PC-9 (cell line): ENCODE data around the gene ITSN2. TPM values are rescaled to one million over a fixed set of nuclear protein-coding genes. Genes with fewer than 3 reads are reported as not detected.

Experiments used
- BruUV-seq: library from RNA; stranded (reverse); fragments of 400-500 nt; replicated peaks from 2 replicates; lab custom pipeline; 2021; lab: Mats Ljungman, UMichigan
- CTCF ChIA-PET: fragments of 300-600 bp; sonication (Branson Sonifier 250); formaldehyde crosslinking; loops from one replicate; lab custom pipeline; 2022; ENCODE audit warnings: antibody characterized with exemption; lab: Charles Lee
- POLR2A ChIA-PET: fragments of 300-600 bp; sonication (Branson Sonifier 250); formaldehyde crosslinking; loops from one replicate; lab custom pipeline; 2022; ENCODE audit warnings: antibody characterized with exemption; ENCODE audit not compliant: unreplicated experiment; lab: Charles Lee
- DNase-seq, 2 experiments: peaks; one replicate each; pipeline versions ENCODE4 v3.0.0 to v3.0.0-alpha.2; 2015 to 2022; ENCODE audit warnings: mixed read lengths in 1 of 2
- H2AFZ ChIP-seq: fragments of 200-600 bp; sonication (generic); 2 replicates; pipeline ENCODE4 v1.8.1; 2017; ENCODE audit warnings: antibody characterized with exemption
- H3F3A ChIP-seq: fragments of 200-600 bp; sonication (generic); 2 replicates; pipeline ENCODE4 v1.8.1; 2017; ENCODE audit warnings: antibody characterized with exemption, mild to moderate bottlenecking, low read depth; ENCODE audit not compliant: insufficient read depth
- H3K27ac ChIP-seq: fragments of 200-600 bp; sonication (generic); 2 replicates; pipeline ENCODE4 v1.6.1; 2016; ENCODE audit warnings: mixed run types
- H3K27me3 ChIP-seq: fragments of 200-600 bp; sonication (generic); 2 replicates; pipeline ENCODE4 v1.6.1; 2016; ENCODE audit warnings: low read depth, mixed run types; ENCODE audit not compliant: insufficient read depth
- H3K36me3 ChIP-seq: fragments of 200-600 bp; sonication (generic); 2 replicates; pipeline ENCODE4 v1.6.1; 2016; ENCODE audit warnings: low read depth, mixed run types
- H3K4me1 ChIP-seq: fragments of 200-600 bp; sonication (generic); replicated peaks from 2 replicates; pipeline ENCODE4 v1.6.1; 2016; ENCODE audit warnings: mixed run types; ENCODE audit not compliant: insufficient read depth
- H3K4me2 ChIP-seq: fragments of 200-600 bp; sonication (generic); 2 replicates; pipeline ENCODE4 v1.6.1; 2017; ENCODE audit warnings: mixed run types
- H3K4me3 ChIP-seq: fragments of 200-600 bp; sonication (generic); 2 replicates; pipeline ENCODE4 v1.6.1; 2016; ENCODE audit warnings: mixed run types
- H3K79me2 ChIP-seq: fragments of 200-600 bp; sonication (generic); 2 replicates; pipeline ENCODE4 v1.6.1; 2017; ENCODE audit warnings: low read depth, mixed run types
- H3K9me2 ChIP-seq: fragments of 200-600 bp; sonication (generic); 2 replicates; pipeline ENCODE4 v1.8.1; 2017; ENCODE audit warnings: mild to moderate bottlenecking; ENCODE audit not compliant: insufficient read depth
- H3K9me3 ChIP-seq: fragments of 200-600 bp; sonication (generic); 2 replicates; pipeline ENCODE4 v1.8.1; 2016; ENCODE audit warnings: low read depth; ENCODE audit not compliant: insufficient read depth
- H4K20me1 ChIP-seq: fragments of 200-600 bp; sonication (generic); 2 replicates; pipeline ENCODE4 v1.8.1; 2017; ENCODE audit not compliant: insufficient read depth
- EZH2 ChIP-seq: fragments of 200-600 bp; sonication (generic); IDR thresholded peaks from 2 replicates; pipeline ENCODE4 v1.8.0; 2017; ENCODE audit warnings: antibody characterized with exemption, low read depth
- intact Hi-C: fragments of 100-400 bp; cut with micrococcal nuclease; formaldehyde crosslinking; loops from one replicate; pipeline ENCODE4 v1.10.0; 2022; ENCODE audit not compliant: unreplicated experiment
- total RNA-seq: library from RNA; stranded (reverse); gene quantifications from 2 replicates; pipeline ENCODE4 v1.2.3, GENCODE V29; 2021
- TF ChIP-seq, protein P1 (sequence below): fragments of 200-600 bp; sonication (generic); conservative IDR thresholded peaks from 2 replicates; pipeline ENCODE4 v1.6.1; 2017; ENCODE audit warnings: mixed run types, antibody characterized with exemption, mild to moderate bottlenecking, moderate library complexity

Gene ITSN2
- total RNA-seq, 1 experiment from 2014 or later = 28.4 TPM

DNA sequence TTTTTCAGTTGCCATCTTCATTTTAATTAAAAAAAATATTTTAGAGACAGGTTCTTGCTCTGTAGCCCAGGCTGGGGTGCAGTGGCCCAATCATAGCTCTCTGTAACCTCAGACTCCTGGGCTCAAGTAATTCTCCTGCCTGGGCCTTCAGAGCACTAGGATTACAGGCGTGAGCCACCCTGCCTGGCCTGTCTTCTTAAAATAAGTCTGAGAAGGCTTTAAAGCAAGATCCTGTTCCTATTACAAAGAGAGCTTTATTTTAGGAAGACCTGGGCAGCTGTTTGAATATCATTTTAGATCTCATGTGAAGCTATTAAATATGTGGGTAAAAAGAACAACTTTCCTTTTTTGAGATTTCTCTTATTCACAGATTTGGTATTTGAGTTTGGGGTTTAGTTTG is 184.0 kb downstream of the ITSN2 start:
- POLR2A ChIA-PET = no interaction called here
- H4K20me1 ChIP-seq = no peaks in the 10 kb centered on the region
- no peaks in the 10 kb centered on the region for H3F3A ChIP-seq
- H3K9me2 ChIP-seq = no peaks in the 10 kb centered on the region
- H3K9me3 ChIP-seq = no peaks in the 10 kb centered on the region
- H3K27ac ChIP-seq = no peak overlapping the region
- intact Hi-C loops = no loop called here
- DNase-seq = no peak
- H3K27me3 ChIP-seq = no peaks in the 10 kb centered on the region
- CTCF ChIA-PET = no interaction called here
- H3K4me1 ChIP-seq = no peaks in the 10 kb centered on the region
- TF ChIP-seq, protein P1, sequence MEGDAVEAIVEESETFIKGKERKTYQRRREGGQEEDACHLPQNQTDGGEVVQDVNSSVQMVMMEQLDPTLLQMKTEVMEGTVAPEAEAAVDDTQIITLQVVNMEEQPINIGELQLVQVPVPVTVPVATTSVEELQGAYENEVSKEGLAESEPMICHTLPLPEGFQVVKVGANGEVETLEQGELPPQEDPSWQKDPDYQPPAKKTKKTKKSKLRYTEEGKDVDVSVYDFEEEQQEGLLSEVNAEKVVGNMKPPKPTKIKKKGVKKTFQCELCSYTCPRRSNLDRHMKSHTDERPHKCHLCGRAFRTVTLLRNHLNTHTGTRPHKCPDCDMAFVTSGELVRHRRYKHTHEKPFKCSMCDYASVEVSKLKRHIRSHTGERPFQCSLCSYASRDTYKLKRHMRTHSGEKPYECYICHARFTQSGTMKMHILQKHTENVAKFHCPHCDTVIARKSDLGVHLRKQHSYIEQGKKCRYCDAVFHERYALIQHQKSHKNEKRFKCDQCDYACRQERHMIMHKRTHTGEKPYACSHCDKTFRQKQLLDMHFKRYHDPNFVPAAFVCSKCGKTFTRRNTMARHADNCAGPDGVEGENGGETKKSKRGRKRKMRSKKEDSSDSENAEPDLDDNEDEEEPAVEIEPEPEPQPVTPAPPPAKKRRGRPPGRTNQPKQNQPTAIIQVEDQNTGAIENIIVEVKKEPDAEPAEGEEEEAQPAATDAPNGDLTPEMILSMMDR = no peak
- BruUV-seq = no TSS peak
- no peak overlapping the region for H2AFZ ChIP-seq
- no peak overlapping the region for H3K4me3 ChIP-seq
- H3K4me2 ChIP-seq = no peak overlapping the region
- H3K36me3 ChIP-seq = no peaks in the 10 kb centered on the region
- no peaks in the 10 kb centered on the region for H3K79me2 ChIP-seq

DNA sequence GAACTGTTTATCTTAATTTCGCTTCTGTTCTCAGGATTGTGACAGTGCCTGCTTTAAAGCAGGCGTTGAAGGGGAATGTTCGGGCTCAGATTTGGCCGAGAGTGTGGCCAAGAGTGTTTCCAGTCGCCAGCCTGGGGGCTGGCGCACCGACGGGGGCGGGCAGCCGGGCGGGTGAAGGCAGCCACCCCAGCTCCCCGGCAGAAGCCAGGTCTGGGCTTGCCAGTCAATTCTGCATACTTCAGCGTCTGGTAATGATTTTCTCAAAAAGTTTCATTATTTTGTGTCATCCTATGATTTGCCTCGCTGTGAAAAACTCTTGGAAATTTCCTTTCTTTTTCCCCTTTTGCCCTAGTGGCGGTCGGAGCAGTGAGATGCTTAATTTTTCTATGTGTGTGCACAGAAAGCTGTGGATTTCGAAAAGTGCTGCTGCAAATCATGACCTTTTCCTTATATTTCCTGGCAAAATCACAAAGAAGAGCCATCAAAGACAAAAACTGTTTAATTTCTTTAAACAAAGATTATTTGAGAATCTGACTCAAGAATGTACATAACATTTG is 184.6 kb downstream of the ITSN2 start:
- Histone ChIP-seq H3K9me2 (no peaks in the 10 kb centered on the region), H4K20me1 (no peaks in the 10 kb centered on the region), H3K4me3 (no peak overlapping the region), H3K79me2 (no peaks in the 10 kb centered on the region), H3K4me1 (no peaks in the 10 kb centered on the region), H3K36me3 (no peaks in the 10 kb centered on the region), H2AFZ (no peak overlapping the region), H3K9me3 (no peaks in the 10 kb centered on the region), H3F3A (no peaks in the 10 kb centered on the region), H3K27ac (no peak overlapping the region), H3K4me2 (no peak overlapping the region), H3K27me3 (no peaks in the 10 kb centered on the region)
- DNase-seq = no peak
- TF ChIP-seq, protein P1 = no peak
- CTCF ChIA-PET = no interaction called here
- POLR2A ChIA-PET = no interaction called here
- BruUV-seq = no TSS peak
- intact Hi-C loops = no loop called here

DNA sequence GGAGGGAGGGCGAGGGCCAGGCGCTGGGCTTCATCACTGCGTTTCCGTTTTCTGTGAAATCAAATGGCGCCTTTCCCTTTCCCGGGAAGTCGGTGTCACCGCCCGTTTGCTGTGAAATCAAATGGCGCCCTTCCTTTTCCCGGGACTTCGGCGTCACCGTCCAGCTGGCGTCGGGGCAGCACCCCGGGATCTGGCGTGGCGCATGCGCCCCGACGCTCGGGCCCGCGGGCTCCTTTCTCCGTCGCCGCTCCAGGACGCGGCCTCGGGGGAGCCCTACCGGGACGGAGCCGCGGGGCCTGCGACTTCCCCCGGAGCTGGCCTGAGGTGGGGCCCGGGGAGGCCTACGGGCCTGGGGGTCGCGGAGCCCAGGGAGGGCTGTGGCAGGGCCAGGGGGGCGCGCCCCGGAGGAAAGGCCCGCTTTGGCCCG is 185.5 kb downstream of the ITSN2 start, which contains the start of gene FAM228A:
Gene FAM228A (plus strand): TSS at position 203 of the 427 bp plus-strand sequence. CDS start 428 bp downstream, outside the sequence.
- Histone ChIP-seq H3K9me2 (no peaks in the 10 kb centered on the region), H3K79me2 (no peaks in the 10 kb centered on the region), H3F3A (no peaks in the 10 kb centered on the region), H3K36me3 (no peaks in the 10 kb centered on the region), H3K4me2 (no peak within 1 kb of the TSS), H3K9me3 (no peaks in the 10 kb centered on the region), H3K4me3 (no peak within 1 kb of the TSS), H3K27ac (no peak within 1 kb of the TSS), H4K20me1 (no peaks in the 10 kb centered on the region), H2AFZ (no peak within 1 kb of the TSS), H3K27me3 (no peaks in the 10 kb centered on the region), H3K4me1 (no peaks in the 10 kb centered on the region)
- TF ChIP-seq EZH2 = no peak
- TF ChIP-seq, protein P1 = no peak
- intact Hi-C loops = no loop called here
- no peak for DNase-seq
- no TSS peak for BruUV-seq
- POLR2A ChIA-PET = no interaction called here
- CTCF ChIA-PET = no interaction called here
